HEK293 (cell line): Measurements from ENCODE around the gene SLC34A3.
A peak's percentile ranks its signal among the peaks of the same experiment; 100 is the strongest.

Experiments
- BCL11A ChIP-seq: fragments of 450-650 bp; formaldehyde crosslinking; IDR thresholded peaks from 2 replicates; pipeline ENCODE4 v1.5.1; 2016; ENCODE audit warnings: low read depth, missing biosample characterization, missing genetic modification characterization
- BCL11B ChIP-seq: fragments of 450-650 bp; formaldehyde crosslinking; IDR thresholded peaks from 2 replicates; pipeline ENCODE4 v1.5.1; 2016; ENCODE audit warnings: low read depth, missing biosample characterization, missing genetic modification characterization
- PRDM1 ChIP-seq: fragments of 450-650 bp; formaldehyde crosslinking; IDR thresholded peaks from 2 replicates; pipeline ENCODE4; 2016; ENCODE audit warnings: missing biosample characterization, missing genetic modification characterization
- SP2 ChIP-seq: fragments of 450-650 bp; formaldehyde crosslinking; IDR thresholded peaks from 2 replicates; pipeline ENCODE4 v1.5.1; 2016; ENCODE audit warnings: missing biosample characterization, missing genetic modification characterization
- ZBTB1 ChIP-seq: fragments of 450-650 bp; formaldehyde crosslinking; IDR thresholded peaks from 2 replicates; pipeline ENCODE4 v1.5.1; 2016; ENCODE audit warnings: missing biosample characterization, missing genetic modification characterization
- ZNF133 ChIP-seq: fragments of 450-650 bp; formaldehyde crosslinking; IDR thresholded peaks from 2 replicates; pipeline ENCODE4 v1.5.1; 2016; ENCODE audit warnings: missing biosample characterization, missing genetic modification characterization
- ZNF146 ChIP-seq: fragments of 450-650 bp; formaldehyde crosslinking; IDR thresholded peaks from 2 replicates; pipeline ENCODE4 v1.5.1; 2016; ENCODE audit warnings: missing biosample characterization, missing genetic modification characterization
- ZNF155 ChIP-seq: fragments of 450-650 bp; formaldehyde crosslinking; IDR thresholded peaks from 2 replicates; pipeline ENCODE4 v1.5.1; 2016; ENCODE audit warnings: missing biosample characterization, missing genetic modification characterization
- ZNF184 ChIP-seq: fragments of 450-650 bp; IDR thresholded peaks from 2 replicates; pipeline ENCODE4 v1.5.1; 2018; ENCODE audit warnings: missing biosample characterization, mild to moderate bottlenecking, missing genetic modification characterization
- ZNF24 ChIP-seq: fragments of 450-650 bp; formaldehyde crosslinking; IDR thresholded peaks from 2 replicates; pipeline ENCODE4 v1.5.1; 2016; ENCODE audit warnings: missing biosample characterization, missing genetic modification characterization
- ZNF302 ChIP-seq: fragments of 450-650 bp; formaldehyde crosslinking; IDR thresholded peaks from 2 replicates; pipeline ENCODE4 v1.5.1; 2016; ENCODE audit warnings: missing biosample characterization, missing genetic modification characterization, low read depth
- ZNF335 ChIP-seq: fragments of 450-650 bp; formaldehyde crosslinking; conservative IDR thresholded peaks from 2 replicates; pipeline ENCODE4 v1.5.1; 2016; ENCODE audit warnings: missing biosample characterization, missing genetic modification characterization
- ZNF433 ChIP-seq: fragments of 450-650 bp; formaldehyde crosslinking; IDR thresholded peaks from 2 replicates; pipeline ENCODE4 v1.5.1; 2016; ENCODE audit warnings: missing biosample characterization, missing genetic modification characterization, low read depth
- ZNF514 ChIP-seq: fragments of 450-650 bp; formaldehyde crosslinking; IDR thresholded peaks from 2 replicates; pipeline ENCODE4 v1.5.1; 2016; ENCODE audit warnings: missing biosample characterization, missing genetic modification characterization
- ZNF549 ChIP-seq: fragments of 450-650 bp; IDR thresholded peaks from 2 replicates; pipeline ENCODE4 v1.5.1; 2018; ENCODE audit warnings: missing biosample characterization, missing genetic modification characterization, mild to moderate bottlenecking, inconsistent platforms, moderate library complexity
- ZNF555 ChIP-seq: fragments of 450-650 bp; formaldehyde crosslinking; conservative IDR thresholded peaks from 2 replicates; pipeline ENCODE4 v1.5.1; 2017; ENCODE audit warnings: missing biosample characterization, mild to moderate bottlenecking, missing genetic modification characterization, inconsistent platforms
- ZNF629 ChIP-seq: fragments of 450-650 bp; formaldehyde crosslinking; IDR thresholded peaks from 2 replicates; pipeline ENCODE4 v1.5.1; 2017; ENCODE audit warnings: missing biosample characterization, missing genetic modification characterization
- ZNF658 ChIP-seq: fragments of 450-650 bp; formaldehyde crosslinking; IDR thresholded peaks from 2 replicates; pipeline ENCODE4; 2016; ENCODE audit warnings: missing biosample characterization, missing genetic modification characterization
- ZNF747 ChIP-seq: fragments of 450-650 bp; formaldehyde crosslinking; IDR thresholded peaks from 2 replicates; pipeline ENCODE4 v1.5.1; 2016; ENCODE audit warnings: missing biosample characterization, missing genetic modification characterization
- ZNF768 ChIP-seq: fragments of 450-650 bp; formaldehyde crosslinking; IDR thresholded peaks from 2 replicates; pipeline ENCODE4 v1.5.1; 2018; ENCODE audit warnings: missing biosample characterization, mild to moderate bottlenecking, missing genetic modification characterization
- ZNF843 ChIP-seq: fragments of 450-650 bp; formaldehyde crosslinking; IDR thresholded peaks from 2 replicates; pipeline ENCODE4 v1.5.1; 2016; ENCODE audit warnings: missing biosample characterization, missing genetic modification characterization
- TF ChIP-seq, protein P1 (sequence below): fragments of 450-650 bp; formaldehyde crosslinking; IDR thresholded peaks from 2 replicates; pipeline ENCODE4 v1.5.1; 2016; ENCODE audit warnings: missing biosample characterization, missing genetic modification characterization
- TF ChIP-seq, protein P2 (sequence below): fragments of 450-650 bp; formaldehyde crosslinking; IDR thresholded peaks from 2 replicates; pipeline ENCODE4 v1.5.1; 2016; ENCODE audit warnings: missing biosample characterization, missing genetic modification characterization
- TF ChIP-seq, protein P3 (sequence below): fragments of 450-650 bp; formaldehyde crosslinking; IDR thresholded peaks from 2 replicates; pipeline ENCODE4 v1.5.1; 2016; ENCODE audit warnings: missing biosample characterization, missing genetic modification characterization
- TF ChIP-seq, protein P4 (sequence below): fragments of 450-650 bp; formaldehyde crosslinking; IDR thresholded peaks from 2 replicates; pipeline ENCODE4 v1.5.1; 2017; ENCODE audit warnings: missing biosample characterization, missing genetic modification characterization
- TF ChIP-seq, protein P5 (sequence below): fragments of 450-650 bp; formaldehyde crosslinking; IDR thresholded peaks from 2 replicates; pipeline ENCODE4 v1.5.1; 2016; ENCODE audit warnings: missing biosample characterization, missing genetic modification characterization, borderline replicate concordance
- TF ChIP-seq, protein P6 (sequence below): fragments of 450-650 bp; formaldehyde crosslinking; IDR thresholded peaks from 2 replicates; pipeline ENCODE4 v1.5.1; 2016; ENCODE audit warnings: missing biosample characterization, missing genetic modification characterization
- TF ChIP-seq, protein P7 (sequence below): fragments of 450-650 bp; formaldehyde crosslinking; IDR thresholded peaks from 2 replicates; pipeline ENCODE4 v1.5.1; 2016; ENCODE audit warnings: missing biosample characterization, missing genetic modification characterization

The SLC34A3 gene

DNA sequence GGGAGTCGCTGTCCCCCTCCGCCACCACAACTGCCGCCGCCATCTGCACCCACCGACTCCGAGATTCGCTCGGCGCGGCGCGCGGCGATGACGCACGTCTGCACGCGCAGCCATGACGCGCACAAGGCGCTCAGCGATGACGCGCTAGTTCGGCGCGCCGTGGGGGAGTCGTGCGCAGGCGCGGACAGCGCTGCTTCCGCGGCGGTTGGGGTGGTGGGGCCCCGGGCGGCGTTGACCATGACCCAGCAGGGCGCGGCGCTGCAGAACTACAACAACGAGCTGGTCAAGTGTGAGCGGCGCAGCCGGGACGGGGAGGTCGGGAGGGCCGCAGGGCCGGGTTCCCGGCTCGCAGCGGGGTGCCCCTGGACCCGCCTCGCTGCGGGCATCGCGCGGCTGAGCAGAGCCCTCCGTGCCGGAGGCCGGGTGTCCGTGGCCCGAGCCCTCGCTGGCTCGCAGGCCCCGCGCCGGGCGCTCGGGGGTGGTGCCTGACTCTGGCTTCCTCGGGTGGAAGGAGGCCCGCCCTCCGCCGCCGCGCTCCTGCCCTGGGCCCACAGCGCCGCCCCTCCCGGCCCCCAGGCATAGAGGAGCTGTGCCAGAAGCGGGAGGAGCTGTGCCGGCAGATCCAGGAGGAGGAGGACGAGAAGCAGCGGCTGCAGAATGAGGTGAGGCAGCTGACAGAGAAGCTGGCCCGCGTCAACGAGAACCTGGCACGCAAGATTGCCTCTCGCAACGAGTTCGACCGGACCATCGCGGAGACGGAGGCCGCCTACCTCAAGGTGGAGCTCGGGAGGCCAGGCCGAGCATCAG lies 42.0 kb upstream of the SLC34A3 start, which contains the start of the genes ANAPC2 and SSNA1 (continued):
- TF ChIP-seq, protein P1, sequence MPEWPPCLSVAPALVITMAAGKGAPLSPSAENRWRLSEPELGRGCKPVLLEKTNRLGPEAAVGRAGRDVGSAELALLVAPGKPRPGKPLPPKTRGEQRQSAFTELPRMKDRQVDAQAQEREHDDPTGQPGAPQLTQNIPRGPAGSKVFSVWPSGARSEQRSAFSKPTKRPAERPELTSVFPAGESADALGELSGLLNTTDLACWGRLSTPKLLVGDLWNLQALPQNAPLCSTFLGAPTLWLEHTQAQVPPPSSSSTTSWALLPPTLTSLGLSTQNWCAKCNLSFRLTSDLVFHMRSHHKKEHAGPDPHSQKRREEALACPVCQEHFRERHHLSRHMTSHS (tag by site-specific recombination) = no peak
- TF ChIP-seq, protein P2, sequence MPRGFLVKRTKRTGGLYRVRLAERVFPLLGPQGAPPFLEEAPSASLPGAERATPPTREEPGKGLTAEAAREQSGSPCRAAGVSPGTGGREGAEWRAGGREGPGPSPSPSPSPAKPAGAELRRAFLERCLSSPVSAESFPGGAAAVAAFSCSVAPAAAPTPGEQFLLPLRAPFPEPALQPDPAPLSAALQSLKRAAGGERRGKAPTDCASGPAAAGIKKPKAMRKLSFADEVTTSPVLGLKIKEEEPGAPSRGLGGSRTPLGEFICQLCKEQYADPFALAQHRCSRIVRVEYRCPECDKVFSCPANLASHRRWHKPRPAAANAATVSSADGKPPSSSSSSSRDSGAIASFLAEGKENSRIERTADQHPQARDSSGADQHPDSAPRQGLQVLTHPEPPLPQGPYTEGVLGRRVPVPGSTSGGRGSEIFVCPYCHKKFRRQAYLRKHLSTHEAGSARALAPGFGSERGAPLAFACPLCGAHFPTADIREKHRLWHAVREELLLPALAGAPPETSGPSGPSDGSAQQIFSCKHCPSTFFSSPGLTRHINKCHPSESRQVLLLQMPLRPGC (tag by site-specific recombination) = peak; percentile 92
- TF ChIP-seq, protein P3, sequence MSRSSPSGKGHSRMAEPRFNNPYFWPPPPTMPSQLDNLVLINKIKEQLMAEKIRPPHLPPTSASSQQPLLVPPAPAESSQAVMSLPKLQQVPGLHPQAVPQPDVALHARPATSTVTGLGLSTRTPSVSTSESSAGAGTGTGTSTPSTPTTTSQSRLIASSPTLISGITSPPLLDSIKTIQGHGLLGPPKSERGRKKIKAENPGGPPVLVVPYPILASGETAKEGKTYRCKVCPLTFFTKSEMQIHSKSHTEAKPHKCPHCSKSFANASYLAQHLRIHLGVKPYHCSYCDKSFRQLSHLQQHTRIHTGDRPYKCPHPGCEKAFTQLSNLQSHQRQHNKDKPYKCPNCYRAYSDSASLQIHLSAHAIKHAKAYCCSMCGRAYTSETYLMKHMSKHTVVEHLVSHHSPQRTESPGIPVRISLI (tag by site-specific recombination) = no peak
- no peak for TF ChIP-seq ZNF747 (tag by site-specific recombination)
- TF ChIP-seq ZNF843 (tag by site-specific recombination) = peak; percentile 78
- TF ChIP-seq ZNF24 (tag by site-specific recombination) = peak; percentile 73; the same call in 1 of the 2 replicates
- TF ChIP-seq, protein P4, sequence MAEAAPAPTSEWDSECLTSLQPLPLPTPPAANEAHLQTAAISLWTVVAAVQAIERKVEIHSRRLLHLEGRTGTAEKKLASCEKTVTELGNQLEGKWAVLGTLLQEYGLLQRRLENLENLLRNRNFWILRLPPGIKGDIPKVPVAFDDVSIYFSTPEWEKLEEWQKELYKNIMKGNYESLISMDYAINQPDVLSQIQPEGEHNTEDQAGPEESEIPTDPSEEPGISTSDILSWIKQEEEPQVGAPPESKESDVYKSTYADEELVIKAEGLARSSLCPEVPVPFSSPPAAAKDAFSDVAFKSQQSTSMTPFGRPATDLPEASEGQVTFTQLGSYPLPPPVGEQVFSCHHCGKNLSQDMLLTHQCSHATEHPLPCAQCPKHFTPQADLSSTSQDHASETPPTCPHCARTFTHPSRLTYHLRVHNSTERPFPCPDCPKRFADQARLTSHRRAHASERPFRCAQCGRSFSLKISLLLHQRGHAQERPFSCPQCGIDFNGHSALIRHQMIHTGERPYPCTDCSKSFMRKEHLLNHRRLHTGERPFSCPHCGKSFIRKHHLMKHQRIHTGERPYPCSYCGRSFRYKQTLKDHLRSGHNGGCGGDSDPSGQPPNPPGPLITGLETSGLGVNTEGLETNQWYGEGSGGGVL (tag by site-specific recombination) = no peak
- TF ChIP-seq, protein P5, sequence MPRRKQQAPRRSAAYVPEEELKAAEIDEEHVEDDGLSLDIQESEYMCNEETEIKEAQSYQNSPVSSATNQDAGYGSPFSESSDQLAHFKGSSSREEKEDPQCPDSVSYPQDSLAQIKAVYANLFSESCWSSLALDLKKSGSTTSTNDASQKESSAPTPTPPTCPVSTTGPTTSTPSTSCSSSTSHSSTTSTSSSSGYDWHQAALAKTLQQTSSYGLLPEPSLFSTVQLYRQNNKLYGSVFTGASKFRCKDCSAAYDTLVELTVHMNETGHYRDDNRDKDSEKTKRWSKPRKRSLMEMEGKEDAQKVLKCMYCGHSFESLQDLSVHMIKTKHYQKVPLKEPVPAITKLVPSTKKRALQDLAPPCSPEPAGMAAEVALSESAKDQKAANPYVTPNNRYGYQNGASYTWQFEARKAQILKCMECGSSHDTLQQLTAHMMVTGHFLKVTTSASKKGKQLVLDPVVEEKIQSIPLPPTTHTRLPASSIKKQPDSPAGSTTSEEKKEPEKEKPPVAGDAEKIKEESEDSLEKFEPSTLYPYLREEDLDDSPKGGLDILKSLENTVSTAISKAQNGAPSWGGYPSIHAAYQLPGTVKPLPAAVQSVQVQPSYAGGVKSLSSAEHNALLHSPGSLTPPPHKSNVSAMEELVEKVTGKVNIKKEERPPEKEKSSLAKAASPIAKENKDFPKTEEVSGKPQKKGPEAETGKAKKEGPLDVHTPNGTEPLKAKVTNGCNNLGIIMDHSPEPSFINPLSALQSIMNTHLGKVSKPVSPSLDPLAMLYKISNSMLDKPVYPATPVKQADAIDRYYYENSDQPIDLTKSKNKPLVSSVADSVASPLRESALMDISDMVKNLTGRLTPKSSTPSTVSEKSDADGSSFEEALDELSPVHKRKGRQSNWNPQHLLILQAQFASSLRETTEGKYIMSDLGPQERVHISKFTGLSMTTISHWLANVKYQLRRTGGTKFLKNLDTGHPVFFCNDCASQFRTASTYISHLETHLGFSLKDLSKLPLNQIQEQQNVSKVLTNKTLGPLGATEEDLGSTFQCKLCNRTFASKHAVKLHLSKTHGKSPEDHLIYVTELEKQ (tag by site-specific recombination) = peak; percentile 35; the same call in 1 of the 2 replicates
- no peak for TF ChIP-seq BCL11B (tag by site-specific recombination)
- TF ChIP-seq BCL11A (tag by site-specific recombination) = 0 out of 2 replicates have a peak, but pooled peaks have one; percentile 14
- TF ChIP-seq ZNF549 (tag by site-specific recombination) = no peak
- TF ChIP-seq ZNF514 (tag by site-specific recombination) = no peak
- peak; percentile 81 for TF ChIP-seq ZNF146
- no peak for TF ChIP-seq ZBTB1
- TF ChIP-seq ZNF155 (tag by site-specific recombination) = no peak
- TF ChIP-seq, protein P6, sequence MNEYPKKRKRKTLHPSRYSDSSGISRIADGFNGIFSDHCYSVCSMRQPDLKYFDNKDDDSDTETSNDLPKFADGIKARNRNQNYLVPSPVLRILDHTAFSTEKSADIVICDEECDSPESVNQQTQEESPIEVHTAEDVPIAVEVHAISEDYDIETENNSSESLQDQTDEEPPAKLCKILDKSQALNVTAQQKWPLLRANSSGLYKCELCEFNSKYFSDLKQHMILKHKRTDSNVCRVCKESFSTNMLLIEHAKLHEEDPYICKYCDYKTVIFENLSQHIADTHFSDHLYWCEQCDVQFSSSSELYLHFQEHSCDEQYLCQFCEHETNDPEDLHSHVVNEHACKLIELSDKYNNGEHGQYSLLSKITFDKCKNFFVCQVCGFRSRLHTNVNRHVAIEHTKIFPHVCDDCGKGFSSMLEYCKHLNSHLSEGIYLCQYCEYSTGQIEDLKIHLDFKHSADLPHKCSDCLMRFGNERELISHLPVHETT (tag by site-specific recombination) = peak; percentile 92; the same call in 1 of the 2 replicates
- peak; percentile 88 for TF ChIP-seq ZNF335
- TF ChIP-seq ZNF184 (tag by site-specific recombination) = peak; percentile 84; the same call in 1 of the 2 replicates
- peak; percentile 98 for TF ChIP-seq ZNF629 (tag by site-specific recombination)
- no peak for TF ChIP-seq ZNF302 (tag by site-specific recombination)
- no peak for TF ChIP-seq ZNF768
- no peak for TF ChIP-seq ZNF133
- TF ChIP-seq, protein P7, sequence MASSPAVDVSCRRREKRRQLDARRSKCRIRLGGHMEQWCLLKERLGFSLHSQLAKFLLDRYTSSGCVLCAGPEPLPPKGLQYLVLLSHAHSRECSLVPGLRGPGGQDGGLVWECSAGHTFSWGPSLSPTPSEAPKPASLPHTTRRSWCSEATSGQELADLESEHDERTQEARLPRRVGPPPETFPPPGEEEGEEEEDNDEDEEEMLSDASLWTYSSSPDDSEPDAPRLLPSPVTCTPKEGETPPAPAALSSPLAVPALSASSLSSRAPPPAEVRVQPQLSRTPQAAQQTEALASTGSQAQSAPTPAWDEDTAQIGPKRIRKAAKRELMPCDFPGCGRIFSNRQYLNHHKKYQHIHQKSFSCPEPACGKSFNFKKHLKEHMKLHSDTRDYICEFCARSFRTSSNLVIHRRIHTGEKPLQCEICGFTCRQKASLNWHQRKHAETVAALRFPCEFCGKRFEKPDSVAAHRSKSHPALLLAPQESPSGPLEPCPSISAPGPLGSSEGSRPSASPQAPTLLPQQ (tag by site-specific recombination) = peak; percentile 98
- no peak for TF ChIP-seq ZNF555 (tag by site-specific recombination)
- peak; percentile 65 for TF ChIP-seq SP2 (tag by site-specific recombination)
- no peak for TF ChIP-seq ZNF658 (tag by site-specific recombination)
- TF ChIP-seq PRDM1 (tag by site-specific recombination) = no peak
- no peak for TF ChIP-seq ZNF433
